ENCODE data around the gene ZMYM5.

DNA sequence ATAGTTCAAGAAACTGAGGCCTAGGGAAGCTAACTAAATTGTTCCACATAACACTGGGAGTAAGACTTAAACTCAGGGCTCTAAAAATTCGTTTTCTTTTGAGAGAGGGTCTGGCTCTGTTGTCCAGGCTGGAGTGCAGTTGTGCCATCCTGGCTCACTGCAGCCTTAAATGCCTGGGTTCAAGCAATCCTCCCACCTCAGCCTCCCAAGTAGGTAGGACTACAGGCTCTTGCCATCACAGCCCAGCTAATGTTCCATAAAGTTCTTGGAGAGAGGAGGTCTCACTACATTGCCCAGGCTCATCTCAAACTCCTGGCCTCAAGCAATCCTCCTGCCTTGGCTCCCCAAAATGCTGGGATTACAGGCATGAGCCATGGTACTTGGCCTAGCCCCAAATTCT lies 10.7 kb downstream of the ZMYM5 start:
- TF ChIP-seq CTCF (IDR thresholded peaks at IDR 0.05) = no peak
- TF ChIP-seq POLR2AphosphoS5 (IDR thresholded peaks at IDR 0.05) = no peak
- no peak for TF ChIP-seq EP300 (IDR thresholded peaks at IDR 0.05)
- TF ChIP-seq POLR2A (IDR thresholded peaks at IDR 0.05; ENCODE audit: low read depth) = no peak
